DND-41 (cell line): ENCODE results near the gene TTC24.

ENCODE experiments used
- CTCF ChIP-seq: IDR thresholded peaks from 2 replicates; pipeline ENCODE4 v1.5.1; 2012; ENCODE audit warnings: borderline replicate concordance, low read length, moderate library complexity, mild to moderate bottlenecking; ENCODE audit not compliant: poor library complexity, severe bottlenecking; ENCODE audit errors: extremely low read depth
- EZH2 ChIP-seq: IDR thresholded peaks from 3 replicates; pipeline ENCODE4 v1.6.1; 2012; ENCODE audit warnings: borderline replicate concordance, low read depth, mild to moderate bottlenecking, moderate library complexity, low read length, inconsistent platforms; ENCODE audit not compliant: severe bottlenecking

- TF ChIP-seq CTCF (no peak), EZH2 (no peak)
Measured at GRCh38 chr1:156534424-156535060, 45.0 kb upstream of the TTC24 start.
